Activated CD8-positive, alpha-beta T cell treated with anti-CD3 and anti-CD28 coated beads for 36 hours (primary cell): ENCODE data around the gene COL6A2. TPM values are rescaled to one million over a fixed set of nuclear protein-coding genes. Genes with fewer than 3 reads are reported as not detected.

ENCODE experiments used
- ATAC-seq: fragments of 200-7000 bp; cut with Tn5 transposase; one replicate; pipeline ENCODE4 v1.10.0; 2021; ENCODE audit warnings: mild to moderate bottlenecking, moderate library complexity
- CTCF ChIA-PET: fragments of 350-600 bp; sonication (Branson Sonifier 250); formaldehyde crosslinking; loops from one replicate; lab custom pipeline; 2021; ENCODE audit warnings: antibody characterized with exemption; lab: Charles Lee
- POLR2A ChIA-PET: fragments of 350-600 bp; sonication (Branson Sonifier 250); formaldehyde crosslinking; loops from one replicate; lab custom pipeline; 2021; ENCODE audit warnings: antibody characterized with exemption; lab: Charles Lee
- DNase-seq: peaks from one replicate; pipeline ENCODE4 v3.0.0-alpha.2; 2020
- H3K27ac Mint-ChIP-seq: one replicate; pipeline ENCODE4 v1.8.0; 2021; ENCODE audit warnings: mild to moderate bottlenecking, mixed read lengths
- H3K27me3 Mint-ChIP-seq: one replicate; pipeline ENCODE4 v1.8.0; 2021; ENCODE audit warnings: mixed read lengths
- H3K36me3 Mint-ChIP-seq: one replicate; pipeline ENCODE4 v1.8.0; 2021; ENCODE audit warnings: low read depth, mixed read lengths
- H3K4me1 Mint-ChIP-seq: one replicate; pipeline ENCODE4 v1.8.0; 2021; ENCODE audit warnings: low read depth, mixed read lengths
- H3K4me3 Mint-ChIP-seq: one replicate; pipeline ENCODE4 v1.8.0; 2021; ENCODE audit warnings: mild to moderate bottlenecking, moderate library complexity, mixed read lengths
- H3K9me3 Mint-ChIP-seq: one replicate; pipeline ENCODE4 v1.8.0; 2021; ENCODE audit warnings: mixed read lengths
- intact Hi-C: fragments of 100-400 bp; cut with micrococcal nuclease; formaldehyde crosslinking; loops from one replicate; pipeline ENCODE4 v1.10.0; 2022
- total RNA-seq, 2 experiments: library from RNA; stranded (reverse); gene quantifications; one replicate each; pipeline ENCODE4 v1.2.3, GENCODE V29; 2021
- TF ChIP-seq, protein P1 (sequence below): fragments of 200-600 bp; IDR thresholded peaks from one replicate; pipeline ENCODE4 v1.8.0; 2022; ENCODE audit warnings: antibody characterized with exemption, mild to moderate bottlenecking

COL6A2 gene
- total RNA-seq, 2 experiments from 2014 or later = 25.0 to 25.3 TPM

DNA sequence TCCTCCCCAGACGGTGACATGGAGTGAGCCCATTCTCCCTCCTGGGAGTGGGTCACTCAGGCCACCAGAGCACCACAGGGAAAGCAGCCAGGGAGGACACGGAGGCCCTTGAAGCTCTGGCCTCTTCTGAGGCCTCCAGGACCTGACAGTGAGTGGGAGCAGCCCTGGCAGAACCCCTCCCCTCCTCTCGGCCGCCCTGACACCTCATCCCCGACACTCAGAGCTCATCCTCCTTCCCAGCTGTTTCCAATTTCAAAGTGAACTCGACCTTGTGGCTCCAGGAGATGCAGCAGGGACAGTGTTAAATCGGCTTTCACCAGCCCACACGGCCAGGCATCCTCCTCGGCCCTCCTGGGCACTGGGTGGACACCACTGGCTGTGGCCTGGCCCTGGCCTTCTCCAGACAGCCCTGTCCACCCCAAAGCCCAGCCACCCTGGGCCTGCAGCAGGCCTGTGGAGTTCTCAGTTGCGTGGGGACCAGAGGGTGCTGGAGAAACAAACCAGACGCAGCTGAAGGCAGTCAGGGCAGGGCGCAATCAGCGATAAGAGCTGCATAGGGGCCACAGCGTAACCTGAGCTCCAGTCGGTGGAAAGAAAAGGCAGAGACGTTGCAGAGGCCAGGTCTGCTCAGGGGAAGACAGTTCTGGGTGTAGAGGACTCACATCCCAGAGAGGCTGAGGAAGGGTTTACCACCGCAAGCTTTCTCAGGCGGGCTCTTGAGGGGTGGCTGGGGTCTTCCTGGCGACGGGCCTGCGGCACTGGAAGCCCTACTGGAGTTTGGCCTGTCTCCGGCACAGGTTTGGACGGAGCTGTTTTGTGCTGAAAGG lies 30.4 kb downstream of the COL6A2 start:
- POLR2A ChIA-PET = interaction anchor here (1.0 kb wide), 1 partner anchor 10 kb away, joined by 3 read pairs; no protein-coding TSS in a partner anchor
- CTCF ChIA-PET = interaction anchor here (1.3 kb wide), 1 partner anchor 15 kb away, joined by 8 read pairs; no protein-coding TSS in a partner anchor
- DNase-seq (no peak), ATAC-seq (no peak)
- intact Hi-C loops = no loop called here
- Mint-ChIP-seq H3K27ac (no peak overlapping the region), H3K36me3 (no peaks in the 10 kb centered on the region), H3K4me3 (no peak overlapping the region), H3K9me3 (no peaks in the 10 kb centered on the region), H3K27me3 (no peaks in the 10 kb centered on the region), H3K4me1 (no peaks in the 10 kb centered on the region)
- TF ChIP-seq, protein P1, sequence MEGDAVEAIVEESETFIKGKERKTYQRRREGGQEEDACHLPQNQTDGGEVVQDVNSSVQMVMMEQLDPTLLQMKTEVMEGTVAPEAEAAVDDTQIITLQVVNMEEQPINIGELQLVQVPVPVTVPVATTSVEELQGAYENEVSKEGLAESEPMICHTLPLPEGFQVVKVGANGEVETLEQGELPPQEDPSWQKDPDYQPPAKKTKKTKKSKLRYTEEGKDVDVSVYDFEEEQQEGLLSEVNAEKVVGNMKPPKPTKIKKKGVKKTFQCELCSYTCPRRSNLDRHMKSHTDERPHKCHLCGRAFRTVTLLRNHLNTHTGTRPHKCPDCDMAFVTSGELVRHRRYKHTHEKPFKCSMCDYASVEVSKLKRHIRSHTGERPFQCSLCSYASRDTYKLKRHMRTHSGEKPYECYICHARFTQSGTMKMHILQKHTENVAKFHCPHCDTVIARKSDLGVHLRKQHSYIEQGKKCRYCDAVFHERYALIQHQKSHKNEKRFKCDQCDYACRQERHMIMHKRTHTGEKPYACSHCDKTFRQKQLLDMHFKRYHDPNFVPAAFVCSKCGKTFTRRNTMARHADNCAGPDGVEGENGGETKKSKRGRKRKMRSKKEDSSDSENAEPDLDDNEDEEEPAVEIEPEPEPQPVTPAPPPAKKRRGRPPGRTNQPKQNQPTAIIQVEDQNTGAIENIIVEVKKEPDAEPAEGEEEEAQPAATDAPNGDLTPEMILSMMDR = no peak

- intact Hi-C loops = no loop called here
- TF ChIP-seq, protein P1 = no peak
- Mint-ChIP-seq H3K36me3 (no peaks in the 10 kb centered on the region), H3K4me3 (no peak overlapping the region), H3K27me3 (no peaks in the 10 kb centered on the region), H3K9me3 (no peaks in the 10 kb centered on the region), H3K27ac (no peak overlapping the region), H3K4me1 (no peaks in the 10 kb centered on the region)
- POLR2A ChIA-PET = interaction anchor here (1.0 kb wide), 1 partner anchor 11 kb away, joined by 3 read pairs; no protein-coding TSS in a partner anchor
- DNase-seq (no peak), ATAC-seq (no peak)
- CTCF ChIA-PET = interaction anchor here (1.2 to 1.3 kb wide), 2 partner anchors 14 to 162 kb away, joined by 3 to 8 read pairs; no protein-coding TSS in a partner anchor
Measured at GRCh38 chr21:46128933-46129571, 31.1 kb downstream of the COL6A2 start.

GRCh38 chr21:46129846-46130651 lies 32.1 kb downstream of the COL6A2 start:
- no peak for DNase-seq
- H3K36me3 Mint-ChIP-seq = no peaks in the 10 kb centered on the region
- H3K9me3 Mint-ChIP-seq = no peaks in the 10 kb centered on the region
- H3K4me1 Mint-ChIP-seq = no peaks in the 10 kb centered on the region
- no peak overlapping the region for H3K27ac Mint-ChIP-seq
- ChIA-PET POLR2A (interaction anchor here (1.1 to 1.2 kb wide), 2 partner anchors 8 to 13 kb away, joined by 3 to 4 read pairs; no protein-coding TSS in a partner anchor), CTCF (interaction anchor here (1.2 kb wide), 1 partner anchor 163 kb away, joined by 3 read pairs; no protein-coding TSS in a partner anchor)
- H3K27me3 Mint-ChIP-seq = no peaks in the 10 kb centered on the region
- no peak for ATAC-seq
- H3K4me3 Mint-ChIP-seq = no peak overlapping the region
- TF ChIP-seq, protein P1 = no peak
- intact Hi-C loops = no loop called here

- intact Hi-C loops = no loop called here
- DNase-seq (no peak), ATAC-seq (no peak)
- H3K4me3 Mint-ChIP-seq = no peak overlapping the region
- TF ChIP-seq, protein P1 = no peak
- H3K9me3 Mint-ChIP-seq = no peaks in the 10 kb centered on the region
- no peaks in the 10 kb centered on the region for H3K4me1 Mint-ChIP-seq
- POLR2A ChIA-PET = interaction anchor here (1.1 to 1.2 kb wide), 2 partner anchors 9 to 14 kb away, joined by 3 to 4 read pairs; no protein-coding TSS in a partner anchor
- H3K27me3 Mint-ChIP-seq = no peaks in the 10 kb centered on the region
- no peak overlapping the region for H3K27ac Mint-ChIP-seq
- CTCF ChIA-PET = interaction anchor here (0.6 kb wide), 1 partner anchor 358 kb away, joined by 3 read pairs; no protein-coding TSS in a partner anchor
- no peaks in the 10 kb centered on the region for H3K36me3 Mint-ChIP-seq
Measured at GRCh38 chr21:46130831-46131587, 33.1 kb downstream of the COL6A2 start.
